Fibroblast of skin of scalp (primary cell): ENCODE data around the gene GTF3C4.
"Not testable (repeated sequence)": the region's sequence is repeated elsewhere in the genome, so short reads cannot be mapped to it uniquely, and the experiment has no call there.

Experiments
- DNase-seq: peaks from one replicate; pipeline ENCODE4 v3.0.0-alpha.2; 2013

GTF3C4 gene

GRCh38 chr9:132702254-132702653 is 32.0 kb downstream of the GTF3C4 start:
- DNase-seq = no peak

GRCh38 chr9:132703336-132703735 is 33.1 kb downstream of the GTF3C4 start:
- no peak for DNase-seq

DNA sequence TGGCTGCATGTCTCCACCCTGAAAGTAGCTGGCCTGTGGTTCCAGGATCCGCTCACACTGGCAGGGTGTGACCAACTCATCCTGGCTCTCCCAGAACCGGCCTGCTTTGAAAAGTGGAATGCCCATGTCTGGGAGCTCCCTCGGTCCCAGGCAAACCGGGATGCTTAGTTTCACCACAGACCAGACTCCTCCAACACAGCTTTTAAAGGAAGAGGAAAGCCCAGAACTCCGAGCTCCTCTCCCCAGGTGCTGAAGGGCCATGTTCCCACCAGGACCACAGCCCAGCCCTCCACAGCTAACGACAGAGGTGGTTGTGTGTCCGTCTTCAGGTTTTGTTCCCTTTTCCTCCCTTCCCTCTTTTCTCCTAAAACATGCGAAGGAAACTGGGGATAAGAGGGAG is 38.0 kb downstream of the GTF3C4 start:
- no peak for DNase-seq

GRCh38 chr9:132708769-132709430 is 38.6 kb downstream of the GTF3C4 start:
- no peak for DNase-seq

GRCh38 chr9:132710333-132710732 is 40.1 kb downstream of the GTF3C4 start:
- no peak for DNase-seq

DNA sequence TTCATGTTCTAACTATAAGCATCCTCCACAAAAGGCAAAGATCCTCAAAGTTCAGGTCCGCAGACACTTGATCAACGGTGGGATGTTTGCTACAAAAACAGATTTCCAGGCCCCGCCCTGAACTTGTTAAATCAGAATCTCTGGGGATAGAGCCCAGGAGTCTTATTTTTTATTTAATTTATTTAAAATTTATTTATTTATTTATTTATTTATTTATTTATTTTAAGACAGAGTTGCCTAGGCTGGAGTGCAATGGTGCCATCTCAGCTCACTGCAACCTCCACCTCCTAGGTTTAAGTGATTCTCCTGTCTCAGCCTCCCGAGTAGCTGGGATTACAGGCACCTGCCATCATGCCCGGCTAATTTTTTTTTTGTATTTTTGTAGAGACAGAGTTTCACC is 40.9 kb downstream of the GTF3C4 start:
- not testable (repeated sequence) for DNase-seq

GRCh38 chr9:132711846-132712245 is 41.6 kb downstream of the GTF3C4 start:
- no peak for DNase-seq

DNA sequence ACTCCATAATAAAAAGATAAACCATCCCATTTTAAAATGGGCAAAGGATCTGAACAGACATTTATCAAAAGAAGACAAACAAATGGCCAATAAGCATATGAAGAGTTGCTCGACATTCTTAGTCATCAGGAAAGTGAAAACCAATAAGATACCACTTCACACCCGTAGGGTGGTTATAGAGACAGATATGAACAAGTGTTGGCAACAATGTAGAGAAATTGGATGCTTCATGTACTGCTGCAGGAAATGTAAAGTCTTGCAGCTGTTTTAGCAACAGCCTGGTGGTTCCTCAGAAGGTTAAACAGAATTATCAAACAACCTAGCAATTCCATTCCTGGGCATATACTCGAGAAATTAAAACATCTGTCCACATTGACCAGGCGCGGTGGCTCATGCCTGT is 42.5 kb downstream of the GTF3C4 start:
- no peak for DNase-seq

DNA sequence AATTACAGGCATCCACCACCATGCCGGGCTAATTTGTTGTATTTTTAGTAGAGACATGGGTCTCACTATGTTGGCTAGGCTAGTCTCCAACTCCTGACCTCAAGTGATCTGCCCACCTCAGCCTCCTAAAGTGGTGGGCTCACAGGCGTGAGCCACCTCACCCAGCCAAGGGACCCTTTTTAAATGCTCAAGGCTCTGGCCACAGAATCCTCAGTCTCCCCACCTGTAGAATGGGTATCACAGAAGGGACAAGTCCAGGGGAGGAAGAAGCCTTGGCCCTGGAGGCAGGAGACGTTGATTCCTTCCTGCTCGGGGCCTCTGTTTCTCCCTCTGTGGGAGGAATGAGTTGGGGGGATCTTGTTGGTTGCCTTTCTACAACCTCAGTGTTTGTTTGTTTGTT is 45.7 kb downstream of the GTF3C4 start:
- no peak for DNase-seq

DNA sequence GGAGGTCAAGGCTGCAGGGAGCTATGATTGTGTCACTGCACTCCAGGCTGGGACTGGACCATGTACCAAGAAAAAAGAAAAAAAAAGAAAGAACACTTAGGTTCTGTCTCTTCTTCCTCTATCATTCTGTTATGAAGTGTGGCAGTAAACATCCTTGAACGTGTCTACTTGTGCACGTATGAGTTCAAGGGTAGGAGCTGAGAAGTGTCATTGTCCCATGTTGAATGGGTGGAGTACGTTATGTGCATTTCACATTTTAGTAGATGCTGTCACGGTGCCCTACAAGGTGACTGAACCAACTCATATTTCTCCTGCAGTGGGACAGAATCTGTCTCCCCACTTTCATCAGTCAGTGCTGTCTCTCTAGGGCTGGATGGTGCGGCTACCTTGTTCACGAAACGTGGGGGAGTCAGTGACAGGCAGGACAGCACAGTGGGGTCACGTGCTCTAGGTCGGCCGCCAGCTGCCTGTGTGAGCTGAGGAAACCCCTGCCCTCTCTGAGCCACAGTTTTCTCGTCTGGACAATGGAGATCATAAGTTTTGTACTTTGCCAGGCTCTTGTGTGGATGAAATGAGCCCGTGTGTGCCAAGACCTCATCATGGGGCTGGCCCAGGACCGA is 47.2 kb downstream of the GTF3C4 start:
- no peak for DNase-seq

DNA sequence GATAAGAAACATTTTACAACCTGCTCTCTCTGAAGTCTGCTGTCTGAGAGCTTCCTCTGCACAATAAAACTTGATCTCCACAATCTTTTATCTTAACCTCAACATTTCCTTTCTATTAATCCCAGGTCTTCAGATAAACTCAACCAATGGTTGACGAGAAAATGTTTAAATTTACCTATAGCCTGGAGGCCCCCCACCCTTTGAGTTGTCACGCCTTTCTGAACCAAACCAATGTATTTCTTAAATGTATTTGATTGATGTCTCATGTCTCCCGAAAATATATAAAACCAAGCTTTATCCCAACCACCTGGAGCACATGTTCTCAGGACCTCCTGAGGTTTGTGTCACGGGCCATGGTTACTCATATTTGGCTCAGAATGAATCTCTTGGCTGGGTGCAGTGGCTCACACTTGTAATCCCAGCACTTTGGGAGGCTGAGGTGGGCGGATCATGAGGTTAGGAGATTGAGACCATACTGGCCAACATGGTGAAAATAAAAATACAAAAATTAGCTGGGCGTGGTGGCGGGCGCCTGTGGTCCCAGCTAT is 48.2 kb downstream of the GTF3C4 start:
- DNase-seq = not testable (repeated sequence)

DNA sequence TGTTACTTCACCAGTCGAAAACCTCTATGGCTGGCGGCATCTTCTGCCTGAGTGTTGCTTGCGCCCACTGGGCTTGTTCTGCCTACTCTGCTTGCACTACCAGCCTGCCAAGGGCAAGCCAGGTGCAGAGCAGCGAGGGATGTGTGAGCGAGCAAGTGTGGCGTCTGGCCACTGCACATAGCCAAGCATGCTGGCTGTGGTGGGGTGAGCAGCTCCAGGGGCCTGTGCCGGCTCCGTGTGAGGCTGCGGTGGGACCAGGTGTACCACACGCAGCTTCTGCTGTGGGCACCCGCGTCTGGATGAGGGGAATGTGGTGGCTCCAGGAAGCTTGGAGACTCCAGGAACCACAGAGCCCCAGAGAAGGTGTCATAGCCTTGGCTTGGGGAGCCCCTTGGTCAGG is 51.4 kb downstream of the GTF3C4 start:
- no peak for DNase-seq

GRCh38 chr9:132722564-132723065 is 52.4 kb downstream of the GTF3C4 start:
- DNase-seq = no peak

DNA sequence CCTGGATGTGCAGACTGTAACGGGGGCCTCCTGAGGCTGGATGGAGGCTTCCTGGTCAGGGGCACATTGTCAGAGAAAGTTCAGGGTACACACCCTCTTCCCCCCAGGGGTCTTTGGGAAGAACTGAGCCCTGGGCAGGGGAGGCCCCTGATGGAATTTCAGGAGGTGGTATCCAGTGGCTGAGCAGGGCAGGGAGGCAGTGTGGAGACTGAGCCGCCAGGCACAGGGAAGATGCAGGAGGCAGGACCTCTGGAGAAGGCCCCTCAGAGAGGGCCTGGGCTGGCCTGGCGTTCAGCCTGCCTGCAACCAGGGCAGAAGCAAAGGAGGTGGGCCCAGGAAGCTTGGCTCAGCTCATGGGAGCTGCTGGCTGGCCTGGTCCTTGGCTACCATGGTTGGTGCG is 53.5 kb downstream of the GTF3C4 start:
- DNase-seq = no peak

DNA sequence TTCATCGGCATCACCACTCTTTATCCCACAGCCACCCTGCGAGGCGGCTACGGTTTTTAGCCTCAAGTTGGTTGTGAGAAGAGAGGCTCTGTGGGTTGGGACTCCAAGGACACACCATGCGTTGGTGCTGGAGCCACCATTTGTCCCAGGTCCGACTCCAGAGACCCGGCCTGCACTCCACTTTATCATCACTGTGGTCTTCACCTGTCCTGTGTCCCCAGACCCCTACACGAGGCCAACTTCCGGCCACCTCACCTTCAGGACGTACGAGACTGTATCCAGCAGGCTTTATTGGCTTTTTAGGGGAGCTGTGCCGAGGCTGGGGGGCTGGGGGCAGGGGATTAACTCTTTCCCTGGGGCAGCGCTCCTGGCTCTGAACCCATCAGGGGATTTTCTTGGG is 55.0 kb downstream of the GTF3C4 start:
- no peak for DNase-seq

DNA sequence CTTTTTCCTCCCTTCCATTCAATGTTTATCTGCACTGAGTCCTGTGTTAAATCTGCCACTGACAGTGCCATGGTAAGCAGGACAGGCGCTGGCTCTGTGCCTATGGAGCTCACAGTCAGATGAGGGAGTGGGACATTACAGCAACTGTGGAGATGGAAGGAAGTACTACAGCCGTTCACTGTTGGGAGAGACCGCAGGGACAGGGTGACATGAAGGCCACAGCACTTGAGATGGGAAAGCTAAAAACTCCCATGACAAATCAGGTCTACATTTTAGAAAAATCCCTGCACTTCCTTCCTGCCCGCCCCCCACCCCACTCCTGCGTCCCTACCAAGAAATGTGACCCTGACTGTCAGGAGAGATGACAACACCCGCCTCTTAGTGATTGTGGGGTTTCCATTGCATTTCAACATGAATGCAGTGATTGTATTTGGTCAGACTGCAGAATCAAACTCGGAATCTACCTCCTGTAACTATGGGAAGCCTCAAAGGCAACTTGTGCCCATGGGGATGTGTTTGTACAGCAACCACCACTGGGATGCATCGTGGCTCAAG is 56.4 kb downstream of the GTF3C4 start:
- no peak for DNase-seq

DNA sequence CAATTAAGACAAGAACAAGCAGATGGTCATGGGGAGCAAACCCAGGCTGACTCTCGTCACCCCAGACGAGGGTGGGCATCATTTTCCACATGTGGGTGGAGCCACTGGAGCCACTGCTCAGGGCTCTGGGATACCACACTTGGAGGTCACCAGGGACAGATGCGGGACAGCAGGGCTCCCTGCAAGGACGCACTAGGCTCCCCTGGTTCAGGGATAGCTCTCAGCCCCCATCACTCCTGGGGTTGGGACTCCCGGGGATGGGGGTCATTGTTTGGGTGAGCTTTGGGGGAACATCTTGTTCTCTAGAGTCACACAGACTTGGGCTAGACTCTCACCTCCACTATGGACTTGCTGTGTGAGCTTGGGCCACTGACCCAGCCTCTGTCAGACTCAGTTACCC is 57.8 kb downstream of the GTF3C4 start:
- DNase-seq = no peak

- DNase-seq = no peak
These were observed 58.2 kb downstream of the GTF3C4 start for GRCh38 chr9:132728497-132728896.

DNA sequence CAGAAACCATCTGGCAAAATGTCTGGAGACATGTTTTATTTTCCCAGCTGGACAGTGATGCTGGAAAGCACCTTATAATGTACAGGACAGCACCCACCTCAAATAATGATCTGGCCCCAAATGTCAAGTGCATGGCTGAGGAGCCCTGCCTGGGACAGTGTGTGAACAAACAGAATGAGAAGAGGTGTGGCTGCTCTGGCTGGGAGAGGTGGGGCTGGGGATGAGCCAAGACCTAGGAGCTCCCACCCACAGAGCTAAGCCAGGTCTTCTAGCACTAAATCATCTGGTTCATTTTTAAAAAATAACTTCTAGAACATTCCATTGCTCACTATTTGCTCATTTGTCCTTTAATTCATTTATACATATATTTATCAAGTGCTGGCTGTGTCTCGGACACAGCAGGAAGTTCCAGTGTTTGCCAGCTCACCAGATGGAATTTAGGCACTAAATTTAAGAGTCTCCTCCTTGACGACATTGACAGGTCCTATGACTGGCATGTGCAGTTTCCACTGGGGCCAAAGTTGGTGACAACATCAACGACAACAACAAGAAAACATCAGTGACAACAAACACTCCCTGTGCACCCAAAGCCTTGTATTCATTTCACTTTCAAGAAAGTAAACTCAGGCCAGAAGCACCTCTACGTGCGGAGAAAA is 59.1 kb downstream of the GTF3C4 start:
- DNase-seq = no peak

- no peak for DNase-seq
These were observed 60.1 kb downstream of the GTF3C4 start for GRCh38 chr9:132730054-132731033.

DNA sequence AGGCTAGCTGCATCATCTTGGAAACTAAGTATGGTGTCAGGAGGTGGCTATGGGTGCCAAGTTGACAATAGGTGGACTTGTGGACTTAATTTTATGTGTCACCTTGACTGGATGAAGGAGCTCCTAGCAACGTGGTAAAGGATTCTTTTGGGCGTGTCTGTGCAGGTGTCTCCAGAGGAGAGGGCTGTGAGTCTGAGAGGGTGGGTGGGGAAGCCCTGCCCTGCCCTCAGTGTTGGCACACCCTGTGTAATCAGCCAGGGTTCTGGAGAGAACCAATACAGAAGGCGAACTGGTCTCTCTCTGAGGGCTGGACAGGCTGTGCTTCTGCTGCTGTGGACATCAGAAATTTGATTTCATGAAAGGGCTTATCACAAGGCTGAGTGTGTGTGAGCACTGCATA is 61.0 kb downstream of the GTF3C4 start:
- no peak for DNase-seq
